ENCODE data around the gene MEA1. TPM values are rescaled to one million over a fixed set of nuclear protein-coding genes. Genes with fewer than 3 reads are reported as not detected.

MEA1 gene
- total RNA-seq, 1 experiment from 2014 or later: 64.8 TPM

Other genes starting within 250 kb of the MEA1 start
- gene BICRAL, start 231.9 kb downstream of the MEA1 start, total RNA-seq (2021; ENCODE audit: unreplicated experiment): 14.9 TPM
- gene RPL7L1, start 134.3 kb downstream of the MEA1 start, total RNA-seq (2021; ENCODE audit: unreplicated experiment): 125 TPM
- not detected for gene PTCRA, start 97.9 kb downstream of the MEA1 start, total RNA-seq (2021; ENCODE audit: unreplicated experiment)
- 49.1 TPM for gene CNPY3, start 84.5 kb downstream of the MEA1 start, total RNA-seq (2021; ENCODE audit: unreplicated experiment)
- 0.57 TPM for gene GNMT, start 53.2 kb downstream of the MEA1 start, total RNA-seq (2021; ENCODE audit: unreplicated experiment)
- 21.4 TPM for gene PEX6, start 34.8 kb downstream of the MEA1 start, total RNA-seq (2021; ENCODE audit: unreplicated experiment)
- gene PPP2R5D, start 29.4 kb downstream of the MEA1 start, total RNA-seq (2021; ENCODE audit: unreplicated experiment): 49.6 TPM
- 67.2 TPM for gene KLHDC3, start 303 bp upstream of the MEA1 start, total RNA-seq (2021; ENCODE audit: unreplicated experiment)
- gene RRP36, start 7.7 kb upstream of the MEA1 start, total RNA-seq (2021; ENCODE audit: unreplicated experiment): 63.4 TPM
- gene CUL7, start 39.9 kb upstream of the MEA1 start, total RNA-seq (2021; ENCODE audit: unreplicated experiment): 34.1 TPM
- gene MRPL2, start 45.5 kb upstream of the MEA1 start, total RNA-seq (2021; ENCODE audit: unreplicated experiment): 123 TPM
- 16.2 TPM for gene KLC4, start 45.7 kb upstream of the MEA1 start, total RNA-seq (2021; ENCODE audit: unreplicated experiment)
- gene PTK7, start 62.4 kb upstream of the MEA1 start, total RNA-seq (2021; ENCODE audit: unreplicated experiment): 105 TPM
- gene SRF, start 157.3 kb upstream of the MEA1 start, total RNA-seq (2021; ENCODE audit: unreplicated experiment): 28.1 TPM
- gene CUL9, start 168.2 kb upstream of the MEA1 start, total RNA-seq (2021; ENCODE audit: unreplicated experiment): 36.5 TPM
- gene DNPH1, start 215.5 kb upstream of the MEA1 start, total RNA-seq (2021; ENCODE audit: unreplicated experiment): 117 TPM
- not detected for gene TTBK1, start 229.5 kb upstream of the MEA1 start, total RNA-seq (2021; ENCODE audit: unreplicated experiment)